OCI-LY7 (cell line): ENCODE results near the gene SP5.

Experiments
- CTCF ChIP-seq: fragments of 200-600 bp; sonication (generic); conservative IDR thresholded peaks from 2 replicates; pipeline ENCODE4 v1.5.1; 2014; ENCODE audit warnings: mild to moderate bottlenecking, antibody characterized with exemption, low read length, moderate library complexity, mixed read lengths
- EZH2phosphoT487 ChIP-seq: fragments of 200-600 bp; sonication (generic); IDR thresholded peaks from 2 replicates; pipeline ENCODE4 v1.6.1; 2018; ENCODE audit warnings: low read depth, borderline replicate concordance, mild to moderate bottlenecking, mixed run types, antibody characterized with exemption, low read length, moderate library complexity, mixed read lengths

DNA sequence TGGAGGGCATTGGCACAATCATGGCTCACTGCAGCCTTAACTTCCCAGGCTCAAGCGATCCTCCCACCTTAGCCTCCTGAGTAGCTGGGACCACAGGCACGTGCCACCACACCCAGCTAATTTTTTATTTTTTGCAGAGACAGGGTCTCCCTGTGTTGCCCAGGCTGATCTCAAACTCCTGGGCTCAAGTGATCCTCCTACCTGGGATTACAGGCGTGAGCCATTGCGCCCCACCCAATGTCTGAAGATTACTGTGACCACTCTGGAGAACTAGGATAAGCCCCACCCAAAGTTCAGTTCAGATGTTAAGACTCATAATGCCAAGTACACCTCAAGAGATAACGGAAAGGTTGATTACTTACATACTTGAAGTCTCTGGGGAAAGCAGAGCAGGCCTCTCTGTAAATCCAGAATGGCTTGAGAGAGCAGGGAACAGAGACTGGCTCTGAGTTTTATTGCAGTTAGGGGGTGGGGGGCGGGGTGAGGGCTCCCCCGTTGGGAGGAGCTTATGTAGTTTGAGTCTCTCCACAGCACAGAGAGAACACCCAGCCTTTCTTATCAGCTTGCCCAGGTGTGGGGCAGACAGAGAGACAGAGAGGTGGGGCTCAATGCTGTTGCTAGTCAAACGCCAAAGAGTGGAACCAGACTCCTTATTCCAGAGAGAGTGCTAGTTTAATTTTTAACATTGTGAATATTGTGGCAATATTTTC lies 28.5 kb downstream of the SP5 start:
- TF ChIP-seq CTCF = no peak
- TF ChIP-seq EZH2phosphoT487 = no peak
